Neural cell (in vitro differentiated cells): ENCODE measurements around the gene UPK1B. TPM values are rescaled to one million over a fixed set of nuclear protein-coding genes. Genes with fewer than 3 reads are reported as not detected.

ENCODE experiments used
- H2AFZ ChIP-seq: fragments of 200-600, 300-800 bp; sonication (generic), shearing (Covaris generic); 2 replicates; pipeline ENCODE4 v1.6.0; 2014; ENCODE audit warnings: low read depth, mild to moderate bottlenecking, antibody characterized with exemption, low read length, moderate library complexity
- H3F3A ChIP-seq: fragments of 200-600 bp; shearing (Covaris generic); 2 replicates; pipeline ENCODE4 v1.6.1; 2016; ENCODE audit warnings: mild to moderate bottlenecking, moderate library complexity, mixed read lengths, antibody characterized with exemption, low read length; ENCODE audit not compliant: insufficient read depth, poor library complexity, severe bottlenecking
- H3K27ac ChIP-seq: fragments of 200-600, 300-800 bp; sonication (generic), shearing (Covaris generic); 2 replicates; pipeline ENCODE4 v1.5.1; 2014; ENCODE audit warnings: mild to moderate bottlenecking, low read length, moderate library complexity
- H3K27me3 ChIP-seq: fragments of 300-800, 200-600 bp; sonication (generic), shearing (Covaris generic); 2 replicates; pipeline ENCODE4 v1.6.0; 2014; ENCODE audit warnings: mild to moderate bottlenecking, low read depth, low read length, moderate library complexity; ENCODE audit not compliant: insufficient read depth
- H3K36me3 ChIP-seq: fragments of 300-800, 200-600 bp; sonication (generic), shearing (Covaris generic); 2 replicates; pipeline ENCODE4 v1.5.1; 2014; ENCODE audit warnings: mild to moderate bottlenecking, antibody characterized with exemption, low read length, moderate library complexity; ENCODE audit not compliant: insufficient read depth
- H3K4me2 ChIP-seq: fragments of 300-800, 200-600 bp; sonication (generic), shearing (Covaris generic); 2 replicates; pipeline ENCODE4 v1.6.0; 2014; ENCODE audit warnings: mild to moderate bottlenecking, low read length
- H3K4me3 ChIP-seq: fragments of 300-800, 200-600 bp; sonication (generic), shearing (Covaris generic); 2 replicates; pipeline ENCODE4 v1.5.1; 2014; ENCODE audit warnings: mild to moderate bottlenecking, low read length, moderate library complexity
- H3K79me2 ChIP-seq: fragments of 200-600 bp; shearing (Covaris generic); replicated peaks from 2 replicates; pipeline ENCODE4 v1.6.0; 2014; ENCODE audit warnings: mild to moderate bottlenecking, low read length, moderate library complexity; ENCODE audit not compliant: insufficient read depth
- H3K9ac ChIP-seq: fragments of 300-800, 200-600 bp; sonication (generic), shearing (Covaris generic); 2 replicates; pipeline ENCODE4 v1.6.1; 2016; ENCODE audit warnings: mild to moderate bottlenecking, low read length, mixed read lengths
- H3K9me2 ChIP-seq: fragments of 200-600 bp; shearing (Covaris generic); 2 replicates; pipeline ENCODE4 v1.6.1; 2016; ENCODE audit warnings: mild to moderate bottlenecking, low read length, mixed read lengths; ENCODE audit not compliant: insufficient read depth
- H3K9me3 ChIP-seq: fragments of 200-600, 300-800 bp; sonication (generic), shearing (Covaris generic); 2 replicates; pipeline ENCODE4 v1.6.1; 2016; ENCODE audit warnings: mild to moderate bottlenecking, mixed run types, low read length, moderate library complexity, mixed read lengths
- H4K20me1 ChIP-seq: fragments of 200-600 bp; shearing (Covaris generic); 2 replicates; pipeline ENCODE4 v1.6.1; 2016; ENCODE audit warnings: mild to moderate bottlenecking, mixed run types; ENCODE audit not compliant: insufficient read depth
- CTCF ChIP-seq: fragments of 450-650 bp; IDR thresholded peaks from 2 replicates; pipeline ENCODE4 v1.5.1; 2014; ENCODE audit warnings: antibody characterized with exemption, mild to moderate bottlenecking, moderate library complexity; ENCODE audit not compliant: poor library complexity, severe bottlenecking
- EP300 ChIP-seq: fragments of 450-650 bp; conservative IDR thresholded peaks from 2 replicates; pipeline ENCODE4 v1.6.1; 2014; ENCODE audit warnings: antibody characterized with exemption, mild to moderate bottlenecking, moderate library complexity; ENCODE audit not compliant: poor library complexity, severe bottlenecking
- EZH2 ChIP-seq: fragments of 200-600, 300-800 bp; shearing (Covaris generic), sonication (generic); IDR thresholded peaks from 2 replicates; pipeline ENCODE4 v1.6.1; 2014; ENCODE audit warnings: antibody characterized with exemption, low read length, borderline replicate concordance, mild to moderate bottlenecking; ENCODE audit not compliant: insufficient read depth, poor library complexity, severe bottlenecking
- MXI1 ChIP-seq: fragments of 450-650 bp; conservative IDR thresholded peaks from 2 replicates; pipeline ENCODE4 v1.6.1; 2014; ENCODE audit warnings: antibody characterized with exemption, mild to moderate bottlenecking; ENCODE audit not compliant: poor library complexity, severe bottlenecking
- POLR2AphosphoS5 ChIP-seq: IDR thresholded peaks from 2 replicates; pipeline ENCODE4 v1.6.1; 2012
- RAD21 ChIP-seq: fragments of 450-650 bp; conservative IDR thresholded peaks from 2 replicates; pipeline ENCODE4 v1.6.1; 2014; ENCODE audit warnings: antibody characterized with exemption, mild to moderate bottlenecking, moderate library complexity
- REST ChIP-seq: IDR thresholded peaks from 2 replicates; pipeline ENCODE4 v1.6.1; 2012; ENCODE audit warnings: borderline replicate concordance
- SMC3 ChIP-seq: fragments of 450-650 bp; conservative IDR thresholded peaks from 2 replicates; pipeline ENCODE4 v1.6.1; 2014; ENCODE audit warnings: antibody characterized with exemption, mild to moderate bottlenecking, moderate library complexity; ENCODE audit not compliant: poor library complexity
- TAF1 ChIP-seq: IDR thresholded peaks from 2 replicates; pipeline ENCODE4 v1.6.1; 2012; ENCODE audit warnings: low read depth
- polyA minus RNA-seq: library from RNA; depleted of rRNA, polyadenylated mRNA; stranded (reverse); fragments of >200 nt; gene quantifications from 2 replicates; pipeline ENCODE4 v1.2.3, GENCODE V29; 2014
- polyA plus RNA-seq: library from polyadenylated mRNA; depleted of rRNA; stranded (reverse); fragments of >200 nt; gene quantifications from 2 replicates; pipeline ENCODE4 v1.2.3, GENCODE V29; 2014

Gene UPK1B
- not detected in 2 replicates for polyA plus RNA-seq
- not detected in 2 replicates for polyA minus RNA-seq

- no peak within 1 kb of the TSS for H3K4me2 ChIP-seq
- no peaks in the 10 kb centered on the region for H3K9me3 ChIP-seq
- H4K20me1 ChIP-seq = no peaks in the 10 kb centered on the region
- peak within 1 kb of the TSS; percentile 33 for H3K4me3 ChIP-seq
- H2AFZ ChIP-seq = no peak within 1 kb of the TSS
- H3K27ac ChIP-seq = no peak within 1 kb of the TSS
- no peaks in the 10 kb centered on the region for H3K79me2 ChIP-seq
- H3K27me3 ChIP-seq = no peaks in the 10 kb centered on the region
- no peaks in the 10 kb centered on the region for H3F3A ChIP-seq
- no peak for TF ChIP-seq TAF1
- TF ChIP-seq MXI1 = no peak
- no peak for TF ChIP-seq CTCF
- TF ChIP-seq REST = no peak
- TF ChIP-seq RAD21 = no peak
- no peak for TF ChIP-seq SMC3
- no peak for TF ChIP-seq POLR2AphosphoS5
- H3K9ac ChIP-seq = no peak within 1 kb of the TSS
- no peaks in the 10 kb centered on the region for H3K36me3 ChIP-seq
- H3K9me2 ChIP-seq = no peaks in the 10 kb centered on the region
Measured at GRCh38 chr3:119173325-119173724, at the start of gene UPK1B. Gene UPK1B, plus strand, starts transcription at chr3:119173598. Its CDS starts 13,144 bp downstream, at chr3:119186742.

- no peak overlapping the region for H3K4me2 ChIP-seq
- H3K27me3 ChIP-seq = no peaks in the 10 kb centered on the region
- no peaks in the 10 kb centered on the region for H3F3A ChIP-seq
- no peaks in the 10 kb centered on the region for H4K20me1 ChIP-seq
- no peaks in the 10 kb centered on the region for H3K36me3 ChIP-seq
- H3K9ac ChIP-seq = no peak overlapping the region
- no peak overlapping the region for H2AFZ ChIP-seq
- no peak overlapping the region for H3K4me3 ChIP-seq
- H3K9me2 ChIP-seq = no peaks in the 10 kb centered on the region
- H3K79me2 ChIP-seq = no peaks in the 10 kb centered on the region
- no peak overlapping the region for H3K27ac ChIP-seq
- TF ChIP-seq POLR2AphosphoS5 = no peak
- no peak for TF ChIP-seq EZH2
- no peak for TF ChIP-seq CTCF
- no peak for TF ChIP-seq TAF1
- TF ChIP-seq MXI1 = no peak
- no peak for TF ChIP-seq SMC3
- no peak for TF ChIP-seq EP300
- no peak for TF ChIP-seq RAD21
- TF ChIP-seq REST = no peak
- no peaks in the 10 kb centered on the region for H3K9me3 ChIP-seq
Measured at GRCh38 chr3:119125342-119125741, 48.1 kb upstream of the UPK1B start.
